NB4 (cell line): ENCODE data around the gene CLTCL1.

Experiments
- CTCF ChIP-seq: IDR thresholded peaks from one replicate; pipeline ENCODE4 v1.5.1; 2012; ENCODE audit warnings: low read depth, low read length
- MAX ChIP-seq: IDR thresholded peaks from 2 replicates; pipeline ENCODE4 v1.6.1; 2011; ENCODE audit warnings: low read depth, low read length
- MYC ChIP-seq: IDR thresholded peaks from 2 replicates; pipeline ENCODE4 v1.6.1; 2011; ENCODE audit warnings: low read depth, low read length
- POLR2A ChIP-seq: IDR thresholded peaks from 2 replicates; pipeline ENCODE4 v1.6.1; 2011; ENCODE audit warnings: mild to moderate bottlenecking; ENCODE audit not compliant: insufficient read length; ENCODE audit errors: extremely low read depth

GRCh38 chr22:19148417-19149046 is 143.0 kb downstream of the CLTCL1 start:
- TF ChIP-seq CTCF (no peak), POLR2A (no peak), MAX (no peak), MYC (no peak)
